ENCODE measurements around the gene KLHL3.

The KLHL3 gene

DNA sequence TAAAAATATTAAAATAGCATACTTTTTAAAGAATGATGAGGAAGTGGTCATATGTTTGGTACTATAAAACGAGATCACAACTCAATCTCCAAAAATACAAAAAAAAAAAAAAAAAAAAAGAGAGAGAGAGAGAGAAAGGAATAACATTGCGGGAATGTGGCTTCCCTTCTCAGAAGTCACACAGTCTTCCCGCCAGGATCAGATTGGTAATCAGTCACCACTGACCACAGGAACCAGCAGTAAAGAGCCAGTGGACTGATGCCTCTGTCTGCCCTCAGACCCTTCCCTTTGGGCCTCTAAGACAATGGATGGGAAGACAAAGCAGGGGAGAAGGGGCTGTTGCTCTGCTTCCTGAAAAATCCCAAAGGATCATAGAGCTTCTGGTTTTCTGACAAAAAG, 104.9 kb downstream of the KLHL3 start:
- DNase-seq: no peak

DNA sequence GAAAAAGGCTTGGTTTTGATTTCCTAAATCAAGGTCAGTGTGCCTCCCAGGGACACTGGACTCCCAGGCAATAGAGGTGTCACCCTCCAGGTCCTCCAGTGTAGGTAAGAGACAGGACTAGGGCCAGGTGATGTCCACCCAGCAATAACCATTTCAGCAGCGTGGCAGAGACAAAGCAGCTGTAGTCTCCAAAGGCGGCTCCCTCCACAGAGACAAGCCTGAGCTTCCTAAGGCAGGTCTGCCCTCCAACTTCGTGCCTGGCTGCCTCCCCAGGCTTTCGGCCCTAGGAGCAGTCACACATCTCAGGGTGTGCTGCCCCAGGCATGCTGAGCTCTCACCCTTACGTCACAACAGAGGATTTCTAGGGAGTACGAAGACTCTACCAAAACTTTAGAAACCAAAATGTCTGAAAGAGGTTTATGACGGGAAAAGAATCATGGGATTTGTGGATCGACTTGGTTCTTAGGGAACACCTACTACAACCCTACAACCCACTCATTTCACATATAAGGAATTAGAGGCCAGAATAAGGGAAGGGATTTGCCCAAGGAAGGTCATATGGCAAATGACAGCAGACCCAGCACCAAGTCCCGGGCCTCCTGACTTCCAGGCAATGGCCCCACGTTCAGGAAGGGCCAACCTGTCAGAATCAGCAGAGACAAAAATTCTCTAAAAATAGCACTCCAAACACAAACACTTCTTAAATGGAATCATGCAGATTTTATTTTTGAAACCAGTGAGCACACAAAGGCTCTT, 105.5 kb downstream of the KLHL3 start:
- no peak for DNase-seq

DNA sequence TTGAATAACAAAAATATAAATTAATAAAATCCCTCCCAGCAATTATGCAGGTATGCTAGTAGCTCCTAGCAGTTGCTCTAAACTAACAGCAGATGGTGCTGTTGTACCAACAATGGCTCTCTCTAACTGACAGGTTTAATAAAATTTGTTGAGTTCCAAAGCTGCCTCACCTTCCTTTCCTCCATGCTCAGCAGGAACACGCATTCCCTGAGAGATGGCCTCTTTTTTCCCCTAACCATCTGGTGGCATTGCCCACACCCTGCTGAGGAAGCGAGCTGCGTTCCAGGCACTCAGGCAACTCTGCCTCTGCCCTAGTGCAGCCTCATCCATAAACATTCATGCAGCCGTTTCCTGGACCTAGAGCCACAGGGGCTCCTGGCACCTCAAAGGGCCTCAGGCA, 106.2 kb downstream of the KLHL3 start:
- peak in 1 of 2 donors; percentile 60 for DNase-seq

DNA sequence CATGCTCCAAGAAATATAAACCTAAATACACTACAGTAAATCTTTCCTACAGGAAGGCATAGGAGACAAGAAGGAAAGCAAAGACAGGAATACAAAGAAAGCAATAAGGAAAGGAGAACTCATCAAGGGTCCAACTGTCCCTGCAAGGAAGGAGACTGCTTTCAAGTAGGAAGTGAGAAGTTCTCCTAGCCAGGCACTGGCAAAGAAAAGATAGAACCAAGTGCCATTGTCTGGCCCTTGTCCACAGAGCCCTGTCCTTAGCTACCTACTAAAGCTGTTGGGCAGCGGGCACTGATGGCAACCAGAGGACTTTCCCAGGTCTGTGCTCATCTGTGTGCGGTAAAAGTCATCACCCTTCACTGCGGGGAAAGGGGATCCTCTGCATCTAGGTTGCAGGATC, 108.2 kb downstream of the KLHL3 start:
- no peak for DNase-seq

DNA sequence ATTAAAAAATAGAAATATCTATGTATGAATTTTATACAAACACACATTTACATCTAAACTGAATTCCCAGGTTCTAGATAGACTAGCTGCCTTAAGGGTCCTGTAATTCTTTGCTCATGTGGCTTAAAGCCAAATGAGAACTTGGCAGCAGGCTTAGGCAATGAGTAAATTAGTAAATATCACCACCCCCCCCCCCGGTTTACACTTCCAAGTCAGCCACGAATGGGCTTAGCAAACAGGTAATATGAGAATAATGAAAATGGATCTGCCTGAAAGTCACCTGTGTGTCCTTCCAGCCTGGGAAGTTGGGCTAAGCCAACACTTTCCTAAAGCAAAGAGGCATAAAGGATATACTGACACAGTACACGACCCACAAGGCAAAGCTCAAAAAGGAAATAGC, 108.6 kb downstream of the KLHL3 start:
- no peak for DNase-seq

DNA sequence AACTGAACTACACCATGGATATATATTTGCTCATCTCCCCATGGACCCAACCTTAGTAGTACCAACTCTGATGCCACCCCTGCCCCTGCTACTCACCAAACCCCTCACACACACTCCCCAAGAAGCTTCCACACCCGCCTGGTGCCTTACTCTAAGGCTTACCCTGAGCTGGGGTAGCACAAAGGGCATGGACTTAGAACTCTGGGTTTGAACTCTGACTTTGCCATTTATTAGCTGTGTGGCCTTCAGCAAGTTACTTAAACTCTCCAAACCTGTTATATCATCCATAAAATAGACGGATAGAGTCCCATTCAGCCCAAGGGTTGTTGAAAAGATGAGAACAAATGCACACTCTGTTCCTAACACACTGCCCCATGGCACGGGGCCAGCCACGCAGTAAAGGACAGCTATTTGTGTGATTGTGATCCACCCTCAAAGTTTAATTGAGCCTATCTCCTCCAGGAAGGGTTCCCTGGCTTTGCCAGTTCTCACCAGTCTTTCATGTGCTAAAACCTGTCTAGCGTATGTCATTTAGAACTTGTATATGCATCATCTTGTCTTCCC, 111.0 kb downstream of the KLHL3 start:
- no peak for DNase-seq

DNA sequence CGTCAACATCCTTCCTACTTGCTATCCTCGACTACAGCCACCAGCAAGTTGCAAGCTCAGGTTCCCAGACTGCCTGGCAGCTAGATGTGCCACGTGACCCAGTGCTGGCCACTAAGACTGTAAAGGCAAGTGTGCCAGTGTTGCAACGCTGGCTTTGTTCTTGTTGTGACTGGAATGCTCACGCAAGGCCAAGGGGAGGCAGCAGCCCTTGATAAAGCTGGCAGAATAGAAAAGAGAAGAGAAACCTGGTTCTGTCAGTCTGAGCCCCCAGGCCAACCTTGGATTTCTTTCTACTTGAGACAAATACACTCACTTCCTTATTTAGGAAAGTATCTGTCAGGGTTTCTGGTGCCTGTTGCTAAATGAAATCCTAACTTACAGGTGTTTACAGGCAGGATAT, 113.0 kb downstream of the KLHL3 start:
- peak in 1 of 2 donors; percentile 38 for DNase-seq

DNA sequence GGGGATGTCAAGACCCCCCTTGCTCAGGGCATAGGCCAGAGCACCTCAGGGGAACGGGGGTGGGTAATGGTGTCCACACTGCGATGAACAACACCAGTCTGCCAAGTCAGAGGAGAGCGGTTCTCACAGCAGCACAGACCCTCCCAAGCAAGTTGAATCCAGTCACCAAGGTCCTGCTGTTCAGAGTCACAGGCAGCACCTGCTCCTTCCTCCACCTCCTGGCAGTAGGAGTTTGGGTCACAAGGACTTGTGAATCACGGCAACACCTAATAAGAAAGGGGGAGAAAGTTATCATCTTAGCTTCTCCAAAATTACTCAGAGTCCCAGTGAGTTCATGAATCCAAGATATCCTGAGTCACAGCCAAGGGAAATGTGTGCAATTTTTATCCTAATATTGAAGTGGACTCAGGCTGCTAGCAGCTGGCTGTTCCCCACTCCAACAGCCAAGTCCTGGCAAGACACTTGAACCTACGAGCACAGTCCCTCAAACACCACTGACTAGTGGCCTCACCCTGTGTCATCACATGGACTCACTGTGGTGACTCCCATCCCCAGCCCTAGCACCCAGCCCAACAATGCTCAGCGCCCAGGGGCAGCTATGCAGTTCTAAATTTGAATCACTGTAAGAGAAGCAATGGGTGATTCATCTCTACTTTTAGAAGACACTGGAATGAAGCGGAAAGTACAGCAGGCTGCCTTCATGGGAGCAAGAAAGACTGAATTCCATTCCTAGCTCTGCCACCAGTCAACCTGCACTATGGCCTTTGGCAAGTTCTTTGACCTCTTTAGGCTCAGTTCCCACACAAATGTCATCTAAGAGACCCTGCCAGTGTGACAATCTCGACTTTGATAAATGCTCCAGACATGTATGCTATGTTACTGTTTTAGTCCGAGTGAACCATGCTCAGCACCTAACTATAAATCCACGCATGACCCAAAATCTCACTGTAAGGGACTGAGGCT, 113.7 kb downstream of the KLHL3 start:
- no peak for DNase-seq

DNA sequence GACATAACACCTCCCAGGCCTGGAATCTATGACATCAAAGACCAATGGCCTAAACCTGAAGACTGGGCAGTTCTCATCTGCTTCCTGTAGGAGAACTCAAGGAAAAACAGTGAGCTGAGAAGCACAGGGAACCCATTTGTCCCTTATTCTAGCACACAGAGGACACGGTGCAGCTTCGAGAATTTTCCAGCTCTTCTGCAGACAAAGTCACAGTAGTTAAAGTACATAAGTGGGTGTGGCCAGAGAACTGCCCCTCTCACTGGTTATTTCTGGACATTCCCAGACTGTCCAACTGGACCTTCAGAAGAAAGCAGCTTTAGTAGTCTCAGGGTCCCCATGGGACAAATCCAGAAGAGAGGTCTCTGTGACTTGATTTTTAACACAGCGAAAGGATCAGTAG, 114.6 kb downstream of the KLHL3 start:
- no peak for DNase-seq

DNA sequence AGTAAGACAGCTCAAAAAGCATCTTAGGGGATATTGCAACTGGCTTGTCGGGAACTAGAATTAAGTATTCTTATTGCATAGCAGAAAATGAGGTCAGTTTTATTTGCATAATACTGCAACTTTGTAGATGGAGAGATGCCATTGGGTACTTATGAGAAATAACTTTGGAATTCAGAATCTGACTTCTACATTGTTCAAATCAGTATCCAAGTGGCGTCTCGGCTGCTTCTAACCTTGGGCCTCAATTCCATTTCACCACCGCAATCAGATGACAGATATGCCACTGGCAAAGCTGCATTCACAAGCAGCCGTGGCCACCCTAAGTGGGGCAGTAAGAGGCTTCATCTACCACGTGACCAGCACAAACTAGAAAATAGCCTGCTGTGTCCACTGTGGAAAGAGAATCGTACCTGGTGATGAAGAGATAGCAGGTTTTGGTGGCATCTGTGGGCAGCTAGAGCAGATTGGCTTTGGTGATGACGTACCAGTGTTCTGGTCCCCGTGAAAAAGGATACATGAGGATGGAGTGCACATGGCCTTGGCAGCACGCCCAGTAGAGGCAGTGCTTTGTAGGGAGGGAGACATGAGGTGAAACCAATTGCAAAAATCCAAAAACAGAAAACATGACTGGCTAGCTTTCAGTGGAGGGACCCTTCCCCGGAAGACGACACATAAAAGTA, 116.6 kb downstream of the KLHL3 start:
- no peak for DNase-seq

DNA sequence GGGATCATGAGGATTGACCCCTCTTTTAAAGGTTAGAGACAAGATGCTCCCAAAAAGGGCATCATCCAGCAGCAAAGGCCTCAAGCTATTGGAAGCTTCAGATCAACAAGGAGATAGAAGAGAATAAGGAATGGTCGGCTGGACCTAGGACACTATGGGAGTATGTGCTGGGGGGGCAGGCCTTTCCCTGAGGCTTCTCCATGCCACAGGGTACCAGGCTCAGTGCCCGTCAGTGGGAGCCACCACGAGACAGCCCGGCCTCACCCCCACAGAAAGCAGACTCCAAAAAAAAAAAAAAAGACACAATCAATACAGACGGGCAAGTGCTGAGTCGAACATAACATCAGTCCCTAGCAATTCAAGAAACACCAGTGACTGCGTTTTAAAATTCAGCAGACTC, 117.4 kb downstream of the KLHL3 start:
- no peak for DNase-seq

DNA sequence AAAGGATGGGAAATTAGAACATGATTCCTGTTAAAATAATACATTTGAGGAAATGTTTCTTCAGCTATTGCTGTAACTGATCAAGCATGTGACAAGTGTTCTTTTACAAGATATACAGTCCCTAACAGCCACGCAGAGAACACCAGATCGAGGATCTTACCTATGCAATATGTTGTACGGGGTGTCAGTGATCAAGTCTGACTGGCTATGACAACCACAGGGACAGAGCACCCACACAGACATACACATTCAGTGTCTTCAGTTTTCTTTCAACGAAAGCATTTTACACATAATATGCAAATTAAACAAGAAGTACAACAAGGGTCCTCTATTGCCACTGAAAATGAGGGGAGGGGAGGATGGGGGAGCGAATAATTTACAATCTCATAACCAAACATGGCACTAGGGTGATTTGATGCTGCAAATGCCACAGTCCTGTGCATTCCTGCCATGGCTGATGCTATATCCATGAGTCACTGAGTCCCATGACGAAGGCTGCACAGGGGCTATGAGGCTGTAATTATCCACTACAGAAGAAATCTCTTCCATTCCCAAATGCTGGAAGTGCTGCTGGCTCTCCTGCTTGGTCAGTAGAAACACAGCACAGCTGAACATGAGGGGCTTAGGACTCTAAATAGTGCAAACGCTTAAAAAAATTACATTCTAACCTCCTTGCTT, 118.2 kb downstream of the KLHL3 start:
- no peak for DNase-seq

DNA sequence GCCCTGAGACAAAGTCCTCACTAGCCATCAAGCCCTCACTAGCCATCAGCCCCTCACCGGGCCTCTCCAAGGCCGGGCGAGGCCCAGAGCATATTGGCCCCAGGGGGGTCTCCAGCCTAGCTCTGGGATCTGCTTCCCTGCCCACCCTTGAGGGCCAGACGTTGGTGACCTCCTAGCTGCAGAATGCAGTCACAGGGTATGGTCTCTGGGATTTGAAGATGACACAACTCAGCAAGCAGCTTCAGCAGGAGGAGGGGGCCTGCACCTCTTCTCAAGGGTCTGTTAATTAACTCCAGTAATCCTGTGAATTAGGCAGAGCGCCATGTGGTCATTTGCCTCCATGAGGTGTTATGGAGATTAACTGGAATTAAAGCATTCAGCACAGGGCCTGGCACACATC, 119.8 kb downstream of the KLHL3 start:
- DNase-seq: no peak

DNA sequence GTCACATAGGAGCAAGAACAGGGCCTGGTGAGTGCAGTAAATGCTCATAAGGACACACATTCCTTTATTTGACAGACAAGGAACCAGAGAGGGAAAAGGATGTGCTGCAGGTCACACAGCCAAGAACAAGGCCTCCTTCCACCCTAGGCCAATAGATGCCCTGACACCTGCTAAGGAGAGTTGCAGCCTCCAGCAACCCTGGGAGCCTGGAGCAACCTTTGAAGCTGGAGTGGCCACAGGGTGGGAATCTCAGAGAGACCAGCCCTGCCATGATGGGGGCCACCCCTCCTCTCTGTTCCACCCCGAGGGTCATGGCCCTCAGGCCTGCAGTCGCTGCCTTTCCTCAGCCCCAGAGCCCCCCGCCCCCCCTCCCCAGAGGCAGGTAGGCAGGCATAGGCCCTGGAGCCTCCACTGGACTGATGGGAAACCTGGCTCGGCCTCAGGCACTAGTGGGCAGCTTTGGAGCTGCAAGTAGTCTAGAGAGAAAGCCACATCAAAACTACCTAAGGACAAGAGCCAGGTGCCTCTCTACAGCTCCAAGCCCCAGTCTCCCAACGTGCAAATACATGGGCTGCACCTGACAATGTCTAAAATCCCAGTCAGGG, 120.6 kb downstream of the KLHL3 start:
- DNase-seq: no peak

DNA sequence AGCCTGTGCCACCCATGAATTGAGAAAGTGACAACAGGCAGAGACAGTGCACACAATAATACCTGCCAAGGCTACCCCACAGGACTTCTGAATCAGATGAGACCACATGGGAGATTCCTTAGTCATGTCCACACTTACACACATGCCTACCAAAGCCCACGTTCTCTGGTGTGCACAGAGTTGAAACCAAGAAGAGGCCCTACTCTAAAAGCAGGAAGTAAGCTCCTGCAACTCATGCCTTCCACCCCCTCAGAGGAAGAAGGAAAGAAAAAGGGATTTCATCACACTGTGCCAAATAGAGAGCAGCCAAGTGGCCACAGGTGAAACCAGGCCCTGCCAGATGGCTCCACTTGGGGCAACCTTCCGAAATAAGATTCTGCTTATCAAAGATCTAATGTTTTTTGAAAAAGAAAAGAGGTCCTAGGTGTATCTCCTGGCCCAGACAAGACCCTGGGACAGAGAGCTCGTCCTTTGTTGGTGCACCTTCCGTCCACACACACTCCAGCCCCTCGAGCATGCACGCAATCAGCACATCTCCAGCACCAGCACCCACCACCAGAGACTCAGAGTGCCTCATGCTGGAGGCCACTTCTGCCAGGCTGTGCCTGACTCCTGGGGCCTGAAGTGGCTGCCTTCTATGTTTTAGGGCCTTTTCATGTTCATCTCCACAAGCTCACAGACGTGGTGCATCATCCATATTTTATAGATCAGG, 122.2 kb downstream of the KLHL3 start:
- no peak for DNase-seq

DNA sequence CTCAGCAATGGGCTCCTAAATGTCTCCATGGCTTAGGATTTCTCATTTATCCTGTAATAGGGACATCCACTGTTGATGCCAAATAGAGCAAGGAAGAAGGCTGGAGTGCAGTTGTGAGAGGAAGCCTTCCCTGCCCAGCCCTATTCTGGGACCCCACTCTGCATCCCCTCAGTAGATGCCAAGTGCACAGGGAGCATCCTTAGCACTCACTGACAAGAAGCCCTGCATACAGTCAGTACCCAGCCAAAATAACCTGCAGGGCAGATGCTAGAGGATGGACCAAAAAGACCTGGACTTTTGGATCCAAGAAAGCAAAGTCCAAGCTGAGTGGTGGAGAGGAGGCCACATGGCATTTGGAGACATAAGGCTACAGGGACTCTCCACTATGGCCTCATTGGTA, 123.3 kb downstream of the KLHL3 start:
- DNase-seq: no peak

DNA sequence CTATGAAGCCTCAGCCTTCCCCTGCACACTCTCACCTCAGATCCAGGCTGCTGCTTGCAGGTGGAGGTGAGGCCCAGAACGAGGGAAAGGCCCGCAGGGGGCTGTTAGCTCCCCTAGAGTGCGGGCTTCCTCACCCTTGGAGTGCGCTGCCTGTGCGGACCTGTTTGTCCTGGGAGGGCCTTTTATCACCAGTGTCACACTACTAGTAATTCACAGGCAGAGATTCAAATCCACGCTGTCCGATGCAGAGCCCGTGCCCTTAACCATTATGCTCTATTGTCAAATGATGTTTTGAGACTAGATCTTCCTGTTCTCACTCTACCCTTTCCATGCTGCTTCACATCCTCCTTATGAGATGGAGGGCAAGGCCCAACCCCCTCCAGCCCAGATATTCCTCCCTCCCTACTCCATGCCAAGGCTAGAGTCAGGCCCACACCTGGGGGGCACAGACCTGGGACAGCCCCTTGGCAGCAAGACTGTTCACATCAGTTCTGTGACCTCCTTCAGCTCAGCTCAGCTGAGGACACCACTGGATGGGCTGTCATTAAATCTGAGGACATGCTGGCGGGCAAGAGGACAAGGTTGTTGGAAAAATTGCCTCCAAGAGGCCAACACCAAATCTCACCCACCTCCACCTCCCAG, 124.0 kb downstream of the KLHL3 start:
- no peak for DNase-seq

DNA sequence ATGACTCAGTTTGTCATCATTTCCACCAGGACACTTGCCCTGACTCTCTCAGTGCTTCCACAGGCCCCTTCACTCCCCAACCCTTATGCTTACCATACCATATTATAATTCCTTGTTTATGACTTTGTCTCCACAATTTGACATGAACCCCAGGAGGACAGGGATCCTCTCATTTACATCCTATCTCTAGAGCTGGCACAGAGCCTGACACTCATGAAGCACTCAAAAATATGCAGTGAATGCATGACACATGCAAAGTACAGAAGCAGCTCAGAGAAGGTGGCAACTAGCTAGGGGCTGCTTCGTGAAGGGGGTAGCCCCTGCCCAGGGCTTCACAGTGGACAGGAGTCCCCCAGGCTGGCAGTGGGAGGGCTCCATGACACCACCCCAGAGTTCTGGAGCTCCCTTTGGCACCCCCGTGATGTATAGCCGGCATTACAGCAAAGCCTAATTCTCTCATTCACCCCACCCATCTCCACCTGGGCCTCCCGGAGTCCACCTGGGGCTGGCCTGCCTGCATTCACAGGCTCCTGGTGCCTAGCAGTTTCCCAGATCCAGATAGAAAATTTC, 124.8 kb downstream of the KLHL3 start:
- DNase-seq: no peak

DNA sequence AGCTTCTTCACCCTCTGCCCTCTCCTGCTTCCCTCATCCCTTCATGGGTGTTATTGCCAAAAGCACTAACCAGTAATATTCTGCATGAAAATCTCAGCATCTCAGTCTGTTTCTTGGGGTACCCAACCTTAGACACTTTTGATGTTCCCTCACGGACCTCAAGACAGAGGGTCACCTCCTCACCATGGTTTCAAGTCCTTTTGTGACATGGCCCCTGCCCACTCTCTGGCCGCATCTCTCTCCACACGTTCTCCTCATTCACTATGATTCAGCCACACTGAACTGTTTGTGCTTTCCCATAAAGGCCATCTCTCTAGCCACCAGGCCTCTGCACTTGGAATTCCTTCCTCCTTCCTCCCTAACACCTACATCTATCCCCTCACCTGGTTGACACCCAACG, 125.3 kb downstream of the KLHL3 start:
- no peak for DNase-seq

DNA sequence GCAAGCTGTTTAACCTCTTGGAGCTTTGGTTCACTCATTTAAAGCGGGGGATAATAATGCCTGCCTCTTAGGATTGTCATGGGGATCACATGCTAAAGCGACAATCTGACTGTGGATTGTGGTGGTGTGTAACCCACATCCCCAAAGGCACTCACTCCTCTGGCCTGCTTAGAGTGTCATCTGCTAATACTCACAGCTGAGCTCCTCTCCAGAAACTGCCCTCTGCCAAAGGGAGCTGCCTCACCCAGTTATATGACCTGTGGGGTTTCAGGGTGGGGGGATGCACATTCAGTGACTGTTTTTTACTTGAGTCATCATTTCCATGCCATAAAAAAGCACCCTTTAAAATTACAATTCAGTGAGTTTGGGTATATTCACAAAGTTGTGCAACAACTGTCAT, 126.8 kb downstream of the KLHL3 start:
- no peak for DNase-seq

DNA sequence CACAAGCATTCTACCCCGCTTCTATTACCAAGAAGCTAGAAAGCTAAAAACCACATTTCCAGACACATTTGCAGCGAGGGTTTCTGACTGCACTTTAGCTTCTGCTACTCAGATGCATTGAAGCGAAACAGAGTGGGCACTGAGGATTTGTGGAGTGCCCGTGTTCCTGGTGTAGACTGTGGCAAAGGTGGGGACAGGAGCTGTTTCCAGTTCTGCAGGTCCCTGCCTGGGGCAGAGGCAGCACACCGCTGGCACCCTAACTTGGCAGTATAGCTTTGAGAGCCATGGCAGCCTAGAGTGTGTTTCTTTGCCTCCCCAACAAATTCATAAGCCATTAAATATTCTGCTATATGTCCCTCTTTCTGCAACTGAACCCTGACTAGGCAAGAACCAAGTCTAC, 128.1 kb downstream of the KLHL3 start:
- DNase-seq: no peak

Measured in CD4-positive, alpha-beta T cell treated with Interleukin-4 for 1 hour (primary cell).